NCI-H2107 treated with DMSO at 0.1 percent for 48 hours (cell line): ENCODE results near the gene KLHL29.

Experiments used
- DNase-seq: peaks from one replicate; lab custom pipeline; 2025; ENCODE audit not compliant: unreplicated experiment; lab: John Stamatoyannopoulos, UW

KLHL29 gene

DNA sequence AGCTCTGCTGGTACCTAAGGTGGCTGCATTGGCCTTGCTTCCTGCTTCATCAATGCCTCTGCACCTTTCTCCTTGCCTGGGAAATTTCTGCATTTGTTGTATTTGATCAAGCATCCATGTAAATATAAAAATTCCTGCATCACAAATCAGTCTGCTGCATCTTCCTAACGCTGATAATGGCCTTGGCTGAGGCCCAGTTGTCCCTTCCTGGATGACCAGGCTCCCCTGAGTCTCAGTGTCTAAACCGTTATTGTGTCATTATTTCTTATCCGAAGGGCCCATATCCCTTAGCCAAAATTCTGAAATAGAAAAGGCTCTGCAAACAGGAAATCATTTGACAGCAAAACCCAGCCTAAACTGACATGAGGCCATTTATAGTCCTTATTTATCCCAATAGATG, 62.4 kb downstream of the KLHL29 start:
- no peak for DNase-seq

DNA sequence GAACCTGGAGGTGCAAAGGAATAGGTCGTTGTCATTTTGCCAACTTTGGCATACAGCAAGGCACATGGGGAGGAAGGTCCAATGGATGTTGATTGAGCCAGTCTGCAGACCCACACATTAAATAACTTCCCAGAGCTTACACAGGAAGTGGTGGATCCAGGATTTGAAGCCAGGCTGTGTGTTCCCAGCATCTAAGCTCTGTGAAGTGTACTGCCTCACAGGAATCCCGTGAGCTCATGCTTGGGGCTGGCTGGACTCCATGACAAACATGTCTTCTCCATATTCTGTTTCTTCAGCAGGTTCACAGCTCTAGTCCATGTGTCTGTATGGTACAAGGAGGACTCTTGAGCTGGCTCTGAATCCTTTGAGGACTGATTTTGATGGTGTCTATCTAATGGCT, 63.9 kb downstream of the KLHL29 start:
- DNase-seq, result no peak

DNA sequence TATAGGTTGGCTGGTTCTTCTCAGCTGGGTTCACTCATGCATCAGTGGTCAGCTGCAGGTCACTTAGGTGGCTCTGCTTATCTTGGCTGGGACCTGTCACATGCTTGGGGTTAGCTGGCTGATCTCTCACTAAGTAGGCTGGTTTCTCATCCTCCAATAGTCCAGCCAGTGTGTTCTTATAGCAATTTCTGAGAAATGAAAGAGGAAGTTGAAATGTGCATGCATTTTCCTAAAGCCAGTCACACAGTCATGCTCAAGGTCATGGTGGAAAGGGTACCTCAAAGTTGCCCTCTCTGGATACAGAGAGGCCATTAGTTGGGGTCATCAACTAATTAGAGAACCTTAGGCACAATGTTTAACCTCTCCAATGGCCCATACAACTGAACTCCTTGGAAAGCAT, 64.4 kb downstream of the KLHL29 start:
- no peak for DNase-seq

DNA sequence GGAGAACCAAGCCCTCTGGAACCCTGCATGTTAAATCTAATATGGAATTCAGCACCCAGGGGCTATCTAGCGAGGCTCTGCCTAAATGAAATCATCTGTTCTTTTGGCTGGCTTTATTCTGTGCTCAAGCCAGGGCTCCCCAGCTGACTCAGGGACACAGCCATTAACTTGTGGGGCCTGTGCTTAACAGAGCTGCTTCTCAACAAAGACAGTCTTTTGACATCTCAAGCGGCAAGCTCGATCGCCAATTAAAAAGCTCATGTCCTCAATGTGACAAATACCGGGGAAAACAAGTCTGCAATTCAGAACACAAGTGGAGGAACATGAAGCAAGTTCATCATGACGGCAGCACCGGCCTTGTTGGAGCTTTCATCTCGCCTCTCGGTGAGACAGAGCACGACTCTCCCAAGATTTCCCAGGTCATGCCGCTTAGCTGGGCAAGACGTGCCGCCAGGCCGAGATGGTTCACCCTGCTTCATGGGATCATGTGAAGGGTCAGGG, 64.9 kb downstream of the KLHL29 start:
- DNase-seq, result no peak

DNA sequence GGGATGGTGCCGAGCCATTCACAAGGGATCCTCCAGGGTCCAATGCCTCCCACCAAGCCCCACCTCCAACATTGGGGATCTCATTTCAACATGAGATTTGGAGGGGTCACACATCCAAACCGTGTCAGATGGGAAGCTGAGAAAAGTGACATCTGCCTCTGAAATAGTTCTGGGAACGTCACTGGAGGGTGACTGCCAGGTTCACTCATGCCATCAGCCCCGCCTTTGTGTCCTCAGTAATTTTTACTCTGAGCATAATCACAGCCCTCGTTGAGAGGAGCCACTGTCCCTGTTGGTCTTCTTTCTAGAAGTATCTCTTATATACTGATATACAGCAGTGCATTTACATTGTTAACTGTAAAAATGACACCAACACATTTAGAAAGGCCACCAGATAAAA, 67.4 kb downstream of the KLHL29 start:
- DNase-seq, result no peak

DNA sequence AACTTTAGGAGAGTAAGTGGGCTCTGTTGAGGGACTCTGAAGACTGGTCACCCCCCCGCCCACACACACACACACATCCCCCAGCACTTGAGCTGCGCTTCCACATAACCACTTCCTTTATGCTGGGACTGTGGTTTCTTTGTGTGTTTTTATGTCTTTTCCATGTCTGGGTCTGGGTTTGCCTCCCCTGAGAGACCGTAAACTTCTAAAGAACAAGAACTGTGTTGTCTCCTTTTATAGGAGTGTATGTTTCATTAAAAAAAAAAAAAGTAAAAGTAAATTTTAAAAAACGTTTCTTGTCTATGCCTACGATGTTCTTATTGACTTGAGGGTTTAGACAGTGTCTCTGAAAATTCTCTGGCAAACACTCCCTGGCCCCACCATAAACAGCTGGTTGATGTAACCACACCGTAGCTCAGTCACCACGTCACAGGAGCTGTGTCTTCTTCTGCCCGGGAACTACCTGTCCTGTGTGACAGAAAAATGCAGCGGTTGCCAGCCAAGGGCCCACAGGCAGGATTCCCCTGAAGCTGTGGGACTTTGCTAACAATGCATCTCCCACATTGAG, 68.0 kb downstream of the KLHL29 start:
- DNase-seq, result peak; percentile 2

DNA sequence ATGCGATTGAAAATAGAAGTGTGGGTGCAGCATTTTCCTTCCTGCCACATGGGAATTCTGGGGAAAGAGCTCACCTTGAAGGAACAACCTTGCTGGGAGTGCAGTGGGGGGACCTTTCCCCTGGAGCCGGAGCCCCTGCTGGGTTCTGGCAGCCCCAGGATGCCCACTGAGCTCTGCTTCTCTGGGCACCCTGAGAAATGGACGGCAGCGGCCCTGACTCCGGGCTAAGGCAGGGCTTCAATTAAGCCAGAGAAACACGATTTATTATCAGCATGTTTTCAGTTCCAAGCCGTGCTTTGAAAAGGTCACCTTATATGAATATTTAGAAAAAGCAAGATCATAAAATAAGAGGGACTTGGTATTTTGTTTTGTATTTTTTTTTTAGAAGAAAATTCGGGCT, 68.5 kb downstream of the KLHL29 start:
- no peak for DNase-seq

DNA sequence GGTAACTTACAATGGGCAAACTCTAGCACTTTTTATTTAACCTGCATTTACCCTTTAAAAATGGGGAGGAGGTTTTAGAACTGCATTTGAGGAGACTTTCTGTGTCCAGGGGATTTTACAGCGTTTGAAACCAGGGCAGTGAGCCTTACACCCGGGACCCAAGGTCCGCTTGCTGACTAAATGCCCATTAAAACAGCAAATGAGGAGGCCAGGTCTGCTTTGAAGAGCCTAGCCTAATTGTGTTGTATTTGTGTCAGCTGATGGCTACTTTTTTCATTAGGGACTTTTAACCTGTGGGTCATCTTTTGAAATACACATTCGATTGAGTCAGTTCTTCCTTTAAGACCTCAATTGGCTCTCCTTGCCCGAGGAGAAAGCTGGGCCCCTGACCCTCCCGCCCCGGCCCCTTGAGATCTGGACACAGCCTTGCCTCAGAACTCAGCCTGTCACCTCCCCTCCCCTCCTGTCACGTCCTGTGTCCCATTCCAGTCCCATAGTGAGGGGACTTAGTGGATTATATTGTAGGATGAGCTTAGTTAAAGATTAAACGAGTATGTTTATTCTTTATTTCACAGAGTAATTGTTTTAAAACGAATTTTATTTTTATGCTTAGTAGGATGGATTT, 69.0 kb downstream of the KLHL29 start:
- no peak for DNase-seq

DNA sequence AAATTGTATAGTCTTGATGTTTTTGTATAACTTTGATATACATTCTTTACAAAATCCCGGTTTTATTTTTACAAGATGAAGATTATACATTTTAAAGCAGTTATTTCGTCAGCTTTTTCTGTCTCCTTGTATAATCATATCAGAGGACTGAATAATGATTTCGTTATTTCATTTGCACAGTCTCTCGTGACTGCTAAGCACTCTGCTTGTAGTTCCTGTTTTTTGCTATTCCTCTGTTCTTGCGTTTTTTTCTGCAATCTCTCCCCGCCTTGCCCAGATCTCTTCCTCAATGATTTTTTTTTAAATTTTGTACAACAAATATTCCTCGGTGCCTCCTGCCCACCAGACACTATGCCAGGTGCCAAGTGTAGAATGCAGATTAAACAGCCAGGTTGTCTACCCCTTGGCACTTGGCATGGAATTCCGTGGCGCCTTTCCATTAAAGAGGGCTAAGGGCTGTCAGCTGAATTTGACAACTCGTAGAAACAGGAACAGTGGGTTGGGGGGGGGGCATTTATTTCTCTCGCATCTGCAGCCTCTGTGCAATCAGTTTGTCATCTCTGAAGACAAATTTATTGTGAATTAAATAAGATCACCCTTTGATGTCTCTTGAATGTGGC, 69.6 kb downstream of the KLHL29 start:
- no peak for DNase-seq

- no peak for DNase-seq
Observed at GRCh38 chr2:23456396-23456795, 71.4 kb downstream of the KLHL29 start.

GRCh38 chr2:23456881-23457760, 72.1 kb downstream of the KLHL29 start:
- no peak for DNase-seq

- no peak for DNase-seq
Observed at GRCh38 chr2:23457990-23458682, 73.2 kb downstream of the KLHL29 start.

- no peak for DNase-seq
Observed at GRCh38 chr2:23459032-23459431, 74.1 kb downstream of the KLHL29 start.

GRCh38 chr2:23460228-23460627, 75.2 kb downstream of the KLHL29 start:
- no peak for DNase-seq

DNA sequence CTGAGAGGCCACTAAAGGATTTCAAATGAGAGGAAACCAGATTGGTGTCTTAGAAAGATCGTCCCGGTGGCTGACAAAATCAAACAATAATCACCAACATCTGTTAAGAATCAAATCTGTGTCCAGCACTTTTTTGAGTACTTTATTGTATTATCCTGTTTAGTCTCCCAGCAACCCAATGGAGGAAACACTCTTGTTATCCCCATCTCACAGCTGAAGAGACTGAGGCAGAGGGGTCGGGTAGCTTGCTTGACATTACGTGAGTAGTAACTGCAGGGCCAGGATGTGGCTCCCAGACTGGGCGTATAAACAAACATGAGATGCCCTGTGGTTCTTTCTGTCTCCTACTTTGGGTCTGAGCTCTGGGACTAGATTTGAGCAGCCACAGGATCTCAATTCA, 76.0 kb downstream of the KLHL29 start:
- DNase-seq, result no peak

GRCh38 chr2:23464156-23464555, 79.2 kb downstream of the KLHL29 start:
- DNase-seq, result no peak

DNA sequence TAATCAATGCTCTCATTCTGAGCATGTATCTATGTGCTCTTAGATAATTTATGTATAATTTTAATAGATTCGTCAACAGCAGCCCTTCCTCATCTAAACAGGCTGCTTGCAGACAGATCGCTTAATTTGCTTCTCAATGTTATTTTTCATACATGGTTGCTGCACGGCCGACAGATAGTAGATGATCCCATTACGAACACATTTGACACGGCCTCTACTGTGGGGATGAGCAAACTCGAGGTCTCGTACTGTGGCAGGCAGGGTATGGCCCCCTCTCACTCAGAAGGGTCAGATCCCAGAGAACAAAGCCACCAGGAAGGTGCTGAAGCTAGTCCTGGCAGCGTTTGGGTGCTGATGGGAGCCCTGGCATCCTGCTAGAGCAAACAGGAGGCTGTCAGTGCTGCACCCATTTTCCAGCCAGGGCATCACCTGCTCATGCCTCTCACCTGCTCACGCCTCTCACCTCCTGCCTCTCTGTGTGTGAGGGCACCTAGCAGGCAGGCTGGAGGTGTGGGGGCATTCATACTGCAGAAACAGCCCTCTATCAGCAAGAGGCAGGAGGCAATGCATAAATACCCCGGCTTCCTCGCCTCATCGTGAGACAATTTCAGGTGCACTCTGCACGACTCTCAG, 80.0 kb downstream of the KLHL29 start:
- no peak for DNase-seq

- no peak for DNase-seq
Observed at GRCh38 chr2:23465936-23466335, 81.0 kb downstream of the KLHL29 start.

- DNase-seq, result no peak
Observed at GRCh38 chr2:23467618-23468017, 82.6 kb downstream of the KLHL29 start.

GRCh38 chr2:23468474-23469141, 83.6 kb downstream of the KLHL29 start:
- no peak for DNase-seq
